ENCODE results near the gene HOXA2. TPM values are rescaled to one million over a fixed set of nuclear protein-coding genes. Genes with fewer than 3 reads are reported as not detected.

The HOXA2 gene
- total RNA-seq, 1 experiment from 2014 or later = not detected

- DNase-seq (ENCODE audit: low spot score) = no peak
Observed at GRCh38 chr7:27124902-27125689, 22.6 kb upstream of the HOXA2 start.

GRCh38 chr7:27124096-27124901 lies 21.8 kb upstream of the HOXA2 start:
- peak; percentile 94 for DNase-seq (ENCODE audit: low spot score)

- DNase-seq (ENCODE audit: low spot score) = no peak
Observed at GRCh38 chr7:27123477-27124053, 21.1 kb upstream of the HOXA2 start.

GRCh38 chr7:27123007-27123476 lies 20.6 kb upstream of the HOXA2 start:
- DNase-seq (ENCODE audit: low spot score) = no peak

GRCh38 chr7:27122077-27122910 lies 19.8 kb upstream of the HOXA2 start:
- no peak for DNase-seq (ENCODE audit: low spot score)

- no peak for DNase-seq (ENCODE audit: low spot score)
Observed at GRCh38 chr7:27121684-27122076, 19.2 kb upstream of the HOXA2 start.

GRCh38 chr7:27119412-27119911 lies 17.0 kb upstream of the HOXA2 start:
- no peak for DNase-seq (ENCODE audit: low spot score)

GRCh38 chr7:27118580-27118979 lies 16.1 kb upstream of the HOXA2 start:
- DNase-seq (ENCODE audit: low spot score) = no peak

GRCh38 chr7:27117887-27118491 lies 15.5 kb upstream of the HOXA2 start:
- no peak for DNase-seq (ENCODE audit: low spot score)

- DNase-seq (ENCODE audit: low spot score) = no peak
Observed at GRCh38 chr7:27116962-27117886, 14.7 kb upstream of the HOXA2 start.

- DNase-seq (ENCODE audit: low spot score) = no peak
Observed at GRCh38 chr7:27116031-27116961, 13.8 kb upstream of the HOXA2 start.

- peak; percentile 77 for DNase-seq (ENCODE audit: low spot score)
Observed at GRCh38 chr7:27115221-27116026, 12.9 kb upstream of the HOXA2 start.

GRCh38 chr7:27114881-27115220 lies 12.4 kb upstream of the HOXA2 start:
- DNase-seq (ENCODE audit: low spot score) = no peak

GRCh38 chr7:27113991-27114769 lies 11.7 kb upstream of the HOXA2 start:
- peak; percentile 37 for DNase-seq (ENCODE audit: low spot score)

- DNase-seq (ENCODE audit: low spot score) = peak; percentile 81
Observed at GRCh38 chr7:27112955-27113949, 10.8 kb upstream of the HOXA2 start.

GRCh38 chr7:27112361-27112760 lies 9.9 kb upstream of the HOXA2 start:
- DNase-seq (ENCODE audit: low spot score) = no peak
